OCI-LY1 (cell line): ENCODE data around the gene GAL3ST2.

ENCODE experiments used
- H2AFZ ChIP-seq: fragments of 200-600 bp; sonication (generic), shearing (Covaris generic); 2 replicates; pipeline ENCODE4 v1.6.0; 2014; ENCODE audit warnings: antibody characterized with exemption, mild to moderate bottlenecking, low read length
- H3F3A ChIP-seq: fragments of 200-600 bp; sonication (generic), shearing (Covaris generic); 2 replicates; pipeline ENCODE4 v1.6.0; 2014; ENCODE audit warnings: mild to moderate bottlenecking, antibody characterized with exemption, low read length, moderate library complexity; ENCODE audit not compliant: insufficient read depth
- H3K27ac ChIP-seq: fragments of 200-600 bp; sonication (generic); 2 replicates; pipeline ENCODE4 v1.5.1; 2014; ENCODE audit warnings: low read length, mixed run types, mild to moderate bottlenecking, low read depth; ENCODE audit not compliant: poor library complexity, severe bottlenecking
- H3K27me3 ChIP-seq: fragments of 200-600 bp; sonication (generic); 2 replicates; pipeline ENCODE4 v1.6.0; 2014; ENCODE audit warnings: antibody characterized with exemption, mild to moderate bottlenecking, low read length, moderate library complexity; ENCODE audit not compliant: insufficient read depth
- H3K36me3 ChIP-seq: fragments of 200-600 bp; sonication (generic); 2 replicates; pipeline ENCODE4 v1.6.1; 2014; ENCODE audit warnings: mild to moderate bottlenecking, antibody characterized with exemption, low read length, moderate library complexity, mixed read lengths; ENCODE audit not compliant: insufficient read depth
- H3K4me1 ChIP-seq: fragments of 200-600 bp; sonication (generic); 2 replicates; pipeline ENCODE4 v1.5.1; 2014; ENCODE audit warnings: mild to moderate bottlenecking, low read length, moderate library complexity; ENCODE audit not compliant: insufficient read depth, severe bottlenecking
- H3K4me2 ChIP-seq: fragments of 200-600 bp; sonication (generic), shearing (Covaris generic); 2 replicates; pipeline ENCODE4 v1.6.1; 2014; ENCODE audit warnings: low read length
- H3K4me3 ChIP-seq: fragments of 200-600 bp; sonication (generic); 2 replicates; pipeline ENCODE4 v1.5.1; 2014; ENCODE audit warnings: low read length, low read depth, mild to moderate bottlenecking, mixed read lengths; ENCODE audit not compliant: poor library complexity, severe bottlenecking
- H3K79me2 ChIP-seq: fragments of 200-600 bp; shearing (Covaris generic); 2 replicates; pipeline ENCODE4 v1.6.1; 2016; ENCODE audit warnings: mixed run types, low read length, mixed read lengths; ENCODE audit not compliant: insufficient read depth
- H3K9ac ChIP-seq: fragments of 200-600 bp; sonication (generic), shearing (Covaris generic); 2 replicates; pipeline ENCODE4 v1.6.1; 2014; ENCODE audit warnings: mild to moderate bottlenecking, low read length, mixed read lengths
- H3K9me2 ChIP-seq: fragments of 200-600 bp; sonication (generic), shearing (Covaris generic); 2 replicates; pipeline ENCODE4 v1.6.1; 2014; ENCODE audit warnings: low read depth, mild to moderate bottlenecking, low read length, mixed read lengths
- H3K9me3 ChIP-seq: fragments of 200-600 bp; shearing (Covaris generic); 2 replicates; pipeline ENCODE4 v1.6.1; 2014; ENCODE audit warnings: low read length, mixed read lengths
- H4K20me1 ChIP-seq: fragments of 200-600 bp; sonication (generic), shearing (Covaris generic); 2 replicates; pipeline ENCODE4 v1.6.0; 2016; ENCODE audit warnings: mild to moderate bottlenecking, low read length; ENCODE audit not compliant: insufficient read depth
- CTCF ChIP-seq: fragments of 200-600 bp; sonication (generic), shearing (Covaris generic); IDR thresholded peaks from 2 replicates; pipeline ENCODE4 v1.5.1; 2017; ENCODE audit warnings: mild to moderate bottlenecking, antibody characterized with exemption, low read length, moderate library complexity, mixed read lengths
- EZH2 ChIP-seq: fragments of 200-600 bp; sonication (generic), shearing (Covaris generic); IDR thresholded peaks from 2 replicates; pipeline ENCODE4 v1.8.0; 2017; ENCODE audit warnings: borderline replicate concordance, mixed run types, mild to moderate bottlenecking, antibody characterized with exemption, low read length, moderate library complexity, mixed read lengths

The GAL3ST2 gene

GRCh38 chr2:241736111-241736510, 40.5 kb upstream of the GAL3ST2 start:
- TF ChIP-seq EZH2, result no peak
- TF ChIP-seq CTCF, result no peak
- H3K9me2 ChIP-seq, result no peaks in the 10 kb centered on the region
- no peak overlapping the region for H2AFZ ChIP-seq
- no peaks in the 10 kb centered on the region for H3F3A ChIP-seq
- H3K36me3 ChIP-seq, result peaks cover 18% of the 10 kb centered on the region; the same call in 1 of the 2 replicates
- H3K27me3 ChIP-seq, result no peaks in the 10 kb centered on the region
- no peak overlapping the region for H3K27ac ChIP-seq
- H3K9ac ChIP-seq, result no peak overlapping the region
- H3K4me2 ChIP-seq, result peak overlapping the region; percentile 86; the same call in 1 of the 2 replicates
- H3K79me2 ChIP-seq, result no peaks in the 10 kb centered on the region
- H3K9me3 ChIP-seq, result no peaks in the 10 kb centered on the region
- peaks cover 19% of the 10 kb centered on the region for H3K4me1 ChIP-seq
- H4K20me1 ChIP-seq, result no peaks in the 10 kb centered on the region
- H3K4me3 ChIP-seq, result no peak overlapping the region

- peaks cover 21% of the 10 kb centered on the region; the same call in 1 of the 2 replicates for H3K36me3 ChIP-seq
- H3K27ac ChIP-seq, result no peak overlapping the region
- no peaks in the 10 kb centered on the region for H3K79me2 ChIP-seq
- no peak overlapping the region for H3K4me3 ChIP-seq
- H3K9me2 ChIP-seq, result no peaks in the 10 kb centered on the region
- no peak overlapping the region for H3K4me2 ChIP-seq
- H3K9ac ChIP-seq, result no peak overlapping the region
- H3F3A ChIP-seq, result no peaks in the 10 kb centered on the region
- TF ChIP-seq EZH2 (no peak), CTCF (no peak)
- peaks cover 14% of the 10 kb centered on the region for H3K4me1 ChIP-seq
- H3K27me3 ChIP-seq, result no peaks in the 10 kb centered on the region
- no peaks in the 10 kb centered on the region for H4K20me1 ChIP-seq
- H2AFZ ChIP-seq, result no peak overlapping the region
- no peaks in the 10 kb centered on the region for H3K9me3 ChIP-seq
Observed at GRCh38 chr2:241738040-241738686, 38.5 kb upstream of the GAL3ST2 start.

GRCh38 chr2:241739177-241739576, 37.4 kb upstream of the GAL3ST2 start:
- Histone ChIP-seq H3K4me1 (peaks cover 14% of the 10 kb centered on the region), H4K20me1 (no peaks in the 10 kb centered on the region), H3K36me3 (peaks cover 31% of the 10 kb centered on the region), H3K9me3 (no peaks in the 10 kb centered on the region), H3K79me2 (no peaks in the 10 kb centered on the region), H3K9ac (no peak overlapping the region), H3K4me3 (no peak overlapping the region), H3K4me2 (no peak overlapping the region), H2AFZ (no peak overlapping the region), H3K9me2 (no peaks in the 10 kb centered on the region), H3K27me3 (no peaks in the 10 kb centered on the region), H3K27ac (no peak overlapping the region), H3F3A (no peaks in the 10 kb centered on the region)
- TF ChIP-seq EZH2 (no peak), CTCF (no peak)
